ENCODE measurements around the gene RBM46.

- TF ChIP-seq CTCF (IDR thresholded peaks at IDR 0.05) = no peak
- TF ChIP-seq POLR2A (IDR thresholded peaks at IDR 0.05) = no peak
Observed at GRCh38 chr4:154741131-154741665, 39.9 kb upstream of the RBM46 start.

Data from body of pancreas (tissue), 4 donors.